GM19025 (cell line): ENCODE data around the gene MIGA1.

Experiments
- ATAC-seq: cut with Tn5 transposase; IDR thresholded peaks from one replicate; pipeline ENCODE4 v1.9.1; 2021; ENCODE audit warnings: mild to moderate bottlenecking, low read depth, moderate library complexity; ENCODE audit not compliant: unreplicated experiment

Gene MIGA1

GRCh38 chr1:77841574-77841973 is 62.1 kb downstream of the MIGA1 start:
- ATAC-seq = no peak

GRCh38 chr1:77845951-77846350 is 66.5 kb downstream of the MIGA1 start:
- ATAC-seq = no peak

- ATAC-seq = no peak
Measured at GRCh38 chr1:77846966-77847365, 67.5 kb downstream of the MIGA1 start.

- no peak for ATAC-seq
Measured at GRCh38 chr1:77847621-77848080, 68.2 kb downstream of the MIGA1 start.

- no peak for ATAC-seq
Measured at GRCh38 chr1:77850082-77850481, 70.6 kb downstream of the MIGA1 start.

- ATAC-seq = no peak
Measured at GRCh38 chr1:77857552-77857951, 78.1 kb downstream of the MIGA1 start.

- ATAC-seq = no peak
Measured at GRCh38 chr1:77858725-77859124, 79.3 kb downstream of the MIGA1 start.

- no peak for ATAC-seq
Measured at GRCh38 chr1:77859248-77859647, 79.8 kb downstream of the MIGA1 start.

- no peak for ATAC-seq
Measured at GRCh38 chr1:77866296-77866695, 86.8 kb downstream of the MIGA1 start.

- ATAC-seq = no peak
Measured at GRCh38 chr1:77872645-77873044, 93.2 kb downstream of the MIGA1 start.

- ATAC-seq = no peak
Measured at GRCh38 chr1:77873461-77873860, 94.0 kb downstream of the MIGA1 start.

- ATAC-seq = no peak
Measured at GRCh38 chr1:77874804-77875445, 95.5 kb downstream of the MIGA1 start.

- ATAC-seq = no peak
Measured at GRCh38 chr1:77876884-77877283, 97.4 kb downstream of the MIGA1 start.

GRCh38 chr1:77881061-77881460 is 101.6 kb downstream of the MIGA1 start:
- ATAC-seq = no peak

- ATAC-seq = no peak
Measured at GRCh38 chr1:77882411-77882810, 103.0 kb downstream of the MIGA1 start.

- ATAC-seq = no peak
Measured at GRCh38 chr1:77888081-77888780, 108.8 kb downstream of the MIGA1 start, which contains the start of gene NEXN. TSS of gene NEXN (plus strand) at chr1:77888624. CDS start at chr1:77916107, 27,483 bp downstream.

GRCh38 chr1:77888781-77889642 is 109.6 kb downstream of the MIGA1 start:
- peak; percentile 65 for ATAC-seq

GRCh38 chr1:77889671-77890070 is 110.2 kb downstream of the MIGA1 start:
- ATAC-seq = no peak

GRCh38 chr1:77891200-77891599 is 111.8 kb downstream of the MIGA1 start:
- no peak for ATAC-seq

- ATAC-seq = no peak
Measured at GRCh38 chr1:77899647-77900320, 120.3 kb downstream of the MIGA1 start.
